Stimulated activated CD4-positive, alpha-beta T cell treated with anti-CD3 and anti-CD28 coated beads, TNF-alpha, amount 100 ng/mL, for 1 hour (primary cell): ENCODE data around the gene IGSF8.
A peak's percentile ranks its signal among the peaks of the same experiment; 100 is the strongest.

Source experiments
- DNase-seq, 3 donors: peaks; one replicate each; pipeline ENCODE4 v3.0.0-alpha.2; 2020; ENCODE audit warnings: low read depth in 3 of 3, low spot score in 1 of 3

The IGSF8 gene

GRCh38 chr1:160107512-160107911, 9.1 kb upstream of the IGSF8 start:
- no peak for DNase-seq

- DNase-seq = no peak
Observed at GRCh38 chr1:160105155-160105554, 6.7 kb upstream of the IGSF8 start.

GRCh38 chr1:160104486-160104885, 6.1 kb upstream of the IGSF8 start:
- DNase-seq = no peak

GRCh38 chr1:160103658-160104408, 5.4 kb upstream of the IGSF8 start:
- DNase-seq = no peak

- DNase-seq = no peak
Observed at GRCh38 chr1:160101717-160102522, 3.5 kb upstream of the IGSF8 start.

GRCh38 chr1:160101037-160101716, 2.8 kb upstream of the IGSF8 start:
- DNase-seq = peak; percentile 36 to 56 (median 48)

GRCh38 chr1:160099716-160100375, 1.4 kb upstream of the IGSF8 start:
- no peak for DNase-seq

GRCh38 chr1:160098852-160099561, 588 bp upstream of the IGSF8 start:
- DNase-seq = peak; percentile 96 to 99 (median 97)

GRCh38 chr1:160097151-160097910, 1.1 kb downstream of the IGSF8 start:
- no peak for DNase-seq

GRCh38 chr1:160096274-160097116, 1.9 kb downstream of the IGSF8 start:
- DNase-seq = no peak

- DNase-seq = no peak
Observed at GRCh38 chr1:160095382-160096105, 2.9 kb downstream of the IGSF8 start.

- DNase-seq = no peak
Observed at GRCh38 chr1:160094806-160095205, 3.6 kb downstream of the IGSF8 start.

GRCh38 chr1:160094291-160094625, 4.2 kb downstream of the IGSF8 start:
- no peak for DNase-seq

GRCh38 chr1:160093624-160094290, 4.7 kb downstream of the IGSF8 start:
- no peak for DNase-seq

GRCh38 chr1:160093069-160093395, 5.4 kb downstream of the IGSF8 start:
- no peak for DNase-seq

GRCh38 chr1:160092366-160093068, 5.9 kb downstream of the IGSF8 start:
- DNase-seq = no peak

- no peak for DNase-seq
Observed at GRCh38 chr1:160091666-160092223, 6.7 kb downstream of the IGSF8 start.
